ENCODE results near the gene TBC1D25.

Gene TBC1D25

DNA sequence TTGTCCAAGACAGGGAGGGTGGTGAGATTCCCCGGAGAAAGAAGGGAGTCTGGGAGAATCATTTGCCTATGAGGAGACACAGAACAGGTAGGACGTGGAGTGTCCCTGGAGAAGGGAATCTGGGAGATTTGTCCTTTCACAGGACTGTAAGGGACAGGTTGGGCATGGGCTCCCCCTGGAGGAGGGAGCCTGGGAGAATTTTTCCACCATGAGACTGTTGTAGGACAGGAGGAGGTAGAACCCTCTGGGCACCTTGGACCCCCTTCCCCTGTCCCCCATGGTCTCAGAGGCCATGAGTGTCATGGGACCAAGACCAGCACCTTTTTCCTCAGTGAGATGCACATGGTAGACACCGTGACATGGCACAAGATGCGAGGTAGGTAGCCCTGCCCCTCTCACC, 28.0 kb upstream of the TBC1D25 start:
- no peaks in the 10 kb centered on the region for H3K79me2 ChIP-seq (ENCODE audit: insufficient read depth, low read length)
- no peaks in the 10 kb centered on the region for H4K20me1 ChIP-seq (ENCODE audit: low read depth, low read length)
- TF ChIP-seq EZH2phosphoT487 (conservative IDR thresholded peaks at IDR 0.05; ENCODE audit: low read length): no peak
- TF ChIP-seq, protein P1, sequence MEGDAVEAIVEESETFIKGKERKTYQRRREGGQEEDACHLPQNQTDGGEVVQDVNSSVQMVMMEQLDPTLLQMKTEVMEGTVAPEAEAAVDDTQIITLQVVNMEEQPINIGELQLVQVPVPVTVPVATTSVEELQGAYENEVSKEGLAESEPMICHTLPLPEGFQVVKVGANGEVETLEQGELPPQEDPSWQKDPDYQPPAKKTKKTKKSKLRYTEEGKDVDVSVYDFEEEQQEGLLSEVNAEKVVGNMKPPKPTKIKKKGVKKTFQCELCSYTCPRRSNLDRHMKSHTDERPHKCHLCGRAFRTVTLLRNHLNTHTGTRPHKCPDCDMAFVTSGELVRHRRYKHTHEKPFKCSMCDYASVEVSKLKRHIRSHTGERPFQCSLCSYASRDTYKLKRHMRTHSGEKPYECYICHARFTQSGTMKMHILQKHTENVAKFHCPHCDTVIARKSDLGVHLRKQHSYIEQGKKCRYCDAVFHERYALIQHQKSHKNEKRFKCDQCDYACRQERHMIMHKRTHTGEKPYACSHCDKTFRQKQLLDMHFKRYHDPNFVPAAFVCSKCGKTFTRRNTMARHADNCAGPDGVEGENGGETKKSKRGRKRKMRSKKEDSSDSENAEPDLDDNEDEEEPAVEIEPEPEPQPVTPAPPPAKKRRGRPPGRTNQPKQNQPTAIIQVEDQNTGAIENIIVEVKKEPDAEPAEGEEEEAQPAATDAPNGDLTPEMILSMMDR (IDR thresholded peaks at IDR 0.05; ENCODE audit: insufficient read depth, low read length, poor library complexity, severe bottlenecking): no peak
- no peak overlapping the region for H3K4me2 ChIP-seq (ENCODE audit: low read depth, low read length, poor library complexity, severe bottlenecking)
- H2AFZ ChIP-seq (ENCODE audit: low read depth, low read length, severe bottlenecking): no peak overlapping the region
- H3K4me3 ChIP-seq (ENCODE audit: insufficient read depth, low read length, poor library complexity, severe bottlenecking): no peak overlapping the region
- H3F3A ChIP-seq (ENCODE audit: insufficient read depth): no peaks in the 10 kb centered on the region; the same call in 1 of the 2 replicates
- H3K9ac ChIP-seq (ENCODE audit: low read length): no peak overlapping the region
- no peak overlapping the region for H3K27ac ChIP-seq (ENCODE audit: low read depth, low read length)
- no peaks in the 10 kb centered on the region for H3K36me3 ChIP-seq (ENCODE audit: low read length)
- no peaks in the 10 kb centered on the region for H3K27me3 ChIP-seq (ENCODE audit: low read length)
- H3K9me2 ChIP-seq (replicated peaks; ENCODE audit: insufficient read depth, low read length): no peaks in the 10 kb centered on the region
- H3K9me3 ChIP-seq (ENCODE audit: insufficient read depth, low read length): no peaks in the 10 kb centered on the region

DNA sequence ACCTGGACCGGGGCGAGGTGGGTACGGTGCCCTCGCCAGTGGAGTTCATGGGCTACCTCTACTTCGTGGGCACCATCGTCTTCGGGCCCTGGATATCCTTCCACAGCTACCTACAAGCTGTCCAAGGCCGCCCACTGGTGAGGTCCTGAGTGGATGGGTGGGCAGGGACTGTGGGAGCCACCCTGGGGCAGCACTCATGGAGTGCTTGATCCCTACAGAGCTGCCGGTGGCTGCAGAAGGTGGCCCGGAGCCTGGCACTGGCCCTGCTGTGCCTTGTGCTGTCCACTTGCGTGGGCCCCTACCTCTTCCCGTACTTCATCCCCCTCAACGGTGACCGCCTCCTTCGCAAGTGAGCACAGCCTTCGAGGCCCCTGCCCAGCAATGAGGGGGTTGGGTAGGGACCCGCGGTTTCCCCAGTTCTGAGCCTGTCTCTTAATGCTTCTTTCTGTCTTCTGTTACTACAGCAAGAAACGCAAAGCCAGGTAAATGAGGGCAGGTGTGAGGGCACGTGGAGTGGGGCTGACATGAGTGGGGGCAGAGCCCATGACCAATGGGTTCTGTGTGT, 27.1 kb upstream of the TBC1D25 start:
- Histone ChIP-seq H4K20me1 (ENCODE audit: low read depth, low read length) (no peaks in the 10 kb centered on the region), H3K9me2 (replicated peaks; ENCODE audit: insufficient read depth, low read length) (no peaks in the 10 kb centered on the region), H3F3A (ENCODE audit: insufficient read depth) (no peaks in the 10 kb centered on the region), H3K4me2 (ENCODE audit: low read depth, low read length, poor library complexity, severe bottlenecking) (no peak overlapping the region), H3K27me3 (ENCODE audit: low read length) (no peaks in the 10 kb centered on the region), H3K27ac (ENCODE audit: low read depth, low read length) (no peak overlapping the region), H3K79me2 (ENCODE audit: insufficient read depth, low read length) (no peaks in the 10 kb centered on the region), H2AFZ (ENCODE audit: low read depth, low read length, severe bottlenecking) (no peak overlapping the region), H3K4me3 (ENCODE audit: insufficient read depth, low read length, poor library complexity, severe bottlenecking) (no peak overlapping the region), H3K36me3 (ENCODE audit: low read length) (no peaks in the 10 kb centered on the region), H3K9me3 (ENCODE audit: insufficient read depth, low read length) (no peaks in the 10 kb centered on the region), H3K9ac (ENCODE audit: low read length) (no peak overlapping the region)
- no peak for TF ChIP-seq EZH2phosphoT487 (conservative IDR thresholded peaks at IDR 0.05; ENCODE audit: low read length)
- TF ChIP-seq, protein P1 (IDR thresholded peaks at IDR 0.05; ENCODE audit: insufficient read depth, low read length, poor library complexity, severe bottlenecking): no peak

DNA sequence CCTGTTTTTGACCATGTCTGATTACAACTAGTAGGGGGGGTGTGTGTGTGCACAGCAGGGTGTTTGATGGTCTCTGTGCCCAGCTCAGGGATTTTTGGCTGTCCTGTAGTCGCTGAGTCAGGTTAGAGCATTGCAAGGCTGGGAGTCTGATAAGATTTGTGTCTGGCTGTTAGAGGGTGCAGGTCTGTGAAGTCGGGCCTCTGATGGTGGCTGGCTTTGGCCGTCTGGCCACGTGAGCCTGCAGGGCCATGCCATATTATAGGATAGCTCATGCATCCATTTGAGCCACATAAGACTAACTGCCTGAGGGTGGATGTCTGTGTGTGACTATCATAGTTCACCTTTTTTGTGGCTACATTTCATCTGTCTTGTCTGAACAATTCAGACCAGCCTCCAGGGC, 25.8 kb upstream of the TBC1D25 start:
- no peak overlapping the region for H3K4me3 ChIP-seq (ENCODE audit: insufficient read depth, low read length, poor library complexity, severe bottlenecking)
- H4K20me1 ChIP-seq (ENCODE audit: low read depth, low read length): no peaks in the 10 kb centered on the region
- H3K9me3 ChIP-seq (ENCODE audit: insufficient read depth, low read length): no peaks in the 10 kb centered on the region
- H3K36me3 ChIP-seq (ENCODE audit: low read length): no peaks in the 10 kb centered on the region
- no peaks in the 10 kb centered on the region for H3K9me2 ChIP-seq (replicated peaks; ENCODE audit: insufficient read depth, low read length)
- H3K79me2 ChIP-seq (ENCODE audit: insufficient read depth, low read length): no peaks in the 10 kb centered on the region
- TF ChIP-seq EZH2phosphoT487 (conservative IDR thresholded peaks at IDR 0.05; ENCODE audit: low read length): no peak
- TF ChIP-seq, protein P1 (IDR thresholded peaks at IDR 0.05; ENCODE audit: insufficient read depth, low read length, poor library complexity, severe bottlenecking): no peak
- H3F3A ChIP-seq (ENCODE audit: insufficient read depth): peaks cover 2% of the 10 kb centered on the region; the same call in 1 of the 2 replicates
- H2AFZ ChIP-seq (ENCODE audit: low read depth, low read length, severe bottlenecking): no peak overlapping the region
- H3K27ac ChIP-seq (ENCODE audit: low read depth, low read length): no peak overlapping the region
- no peak overlapping the region for H3K4me2 ChIP-seq (ENCODE audit: low read depth, low read length, poor library complexity, severe bottlenecking)
- H3K9ac ChIP-seq (ENCODE audit: low read length): no peak overlapping the region
- no peaks in the 10 kb centered on the region for H3K27me3 ChIP-seq (ENCODE audit: low read length)

Data from SU-DHL-6 (cell line).